ENCODE measurements around the gene NDUFS1. TPM values are rescaled to one million over a fixed set of nuclear protein-coding genes. Genes with fewer than 3 reads are reported as not detected.
"Not testable (repeated sequence)": the region's sequence is repeated elsewhere in the genome, so short reads cannot be mapped to it uniquely, and the experiment has no call there.

The NDUFS1 gene
- total RNA-seq, 4 donors from 2014 or later: 37.0 to 118 (median 76.5) TPM

- DNase-seq: no peak
- no peak overlapping the region for H3K27ac ChIP-seq
- no peak for TF ChIP-seq POLR2A (IDR thresholded peaks at IDR 0.05)
- TF ChIP-seq CTCF (IDR thresholded peaks at IDR 0.05): no peak
- no peak for TF ChIP-seq EP300 (IDR thresholded peaks at IDR 0.05; ENCODE audit: low read depth)
- TF ChIP-seq POLR2AphosphoS5 (IDR thresholded peaks at IDR 0.05): no peak
- H3K36me3 ChIP-seq: no peaks in the 10 kb centered on the region
- H3K9me3 ChIP-seq: no peaks in the 10 kb centered on the region
- H3K27me3 ChIP-seq: no peaks in the 10 kb centered on the region
- in situ Hi-C loops (cut with MboI; ENCODE audit: low pct_ligation_motif_present in 1 of 4, low pct_unique_long_range_greater_than_20kb in 1 of 4, low sequenced_read_pairs in 3 of 4): no loop called here
- H3K4me1 ChIP-seq: peaks cover 0 to 29% (median 11%) of the 10 kb centered on the region in 4 donors
- H3K4me3 ChIP-seq: no peak overlapping the region
- intact Hi-C loops (cut with DNase I; ENCODE audit: low total_unique reads): no loop called here
- WGBS, 2 donors (ENCODE audit: low coverage in 1 of 2): 74 to 80% methylated on average over 8 to 9 of the region's 9 CpGs
These were observed 79.4 kb downstream of the NDUFS1 start for GRCh38 chr2:206079699-206080465.

DNA sequence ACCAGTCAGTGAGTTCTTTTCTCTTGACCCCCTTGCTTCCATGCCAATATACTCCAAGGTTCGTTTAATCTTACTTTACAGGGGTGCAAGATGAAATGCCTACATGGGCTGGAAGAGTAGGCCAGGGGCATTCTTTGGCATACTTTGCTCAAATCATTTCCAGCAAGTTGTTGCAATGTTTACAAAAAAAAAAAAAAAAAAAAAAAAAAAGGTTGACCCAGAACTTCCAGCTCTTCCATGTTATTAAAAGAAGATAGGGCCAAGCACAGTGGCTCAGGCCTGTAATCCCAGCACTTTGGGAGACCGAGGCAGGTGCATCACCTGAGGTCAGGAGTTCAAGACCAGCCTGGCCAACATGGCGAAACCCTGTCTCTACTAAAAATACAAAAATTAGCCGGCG is 81.4 kb downstream of the NDUFS1 start:
- 71 to 88% methylated on average over 1 to 5 of the region's 5 CpGs for WGBS, 2 donors (ENCODE audit: low coverage in 1 of 2)
- DNase-seq; H3K27ac ChIP-seq; H3K36me3 ChIP-seq; intact Hi-C loops (cut with DNase I; ENCODE audit: low total_unique reads); H3K27me3 ChIP-seq; H3K4me3 ChIP-seq; in situ Hi-C loops (cut with MboI; ENCODE audit: low pct_ligation_motif_present in 1 of 4, low pct_unique_long_range_greater_than_20kb in 1 of 4, low sequenced_read_pairs in 3 of 4); H3K9me3 ChIP-seq: not testable (repeated sequence)
- peaks cover 0 to 16% (median 4%) of the 10 kb centered on the region in 4 donors for H3K4me1 ChIP-seq

- 100% methylated on average over 1 of the region's 1 CpG for WGBS, 2 donors (ENCODE audit: low coverage in 1 of 2)
These were observed 84.1 kb downstream of the NDUFS1 start for GRCh38 chr2:206075113-206075512.

GRCh38 chr2:206071807-206072206 is 87.4 kb downstream of the NDUFS1 start:
- intact Hi-C loops (cut with DNase I; ENCODE audit: low total_unique reads) (no loop called here), in situ Hi-C loops (cut with MboI; ENCODE audit: low pct_ligation_motif_present in 1 of 4, low pct_unique_long_range_greater_than_20kb in 1 of 4, low sequenced_read_pairs in 3 of 4) (no loop called here)
- Histone ChIP-seq H3K4me1 (peaks cover 0 to 9% (median 3%) of the 10 kb centered on the region in 4 donors), H3K36me3 (no peaks in the 10 kb centered on the region), H3K4me3 (no peak overlapping the region), H3K27ac (no peak overlapping the region), H3K27me3 (no peaks in the 10 kb centered on the region), H3K9me3 (no peaks in the 10 kb centered on the region)
- WGBS, 2 donors (ENCODE audit: low coverage in 1 of 2): 63 to 74% methylated on average over 1 of the region's 1 CpG
- no peak for TF ChIP-seq POLR2A (IDR thresholded peaks at IDR 0.05)
- TF ChIP-seq EP300 (IDR thresholded peaks at IDR 0.05; ENCODE audit: low read depth): no peak
- no peak for TF ChIP-seq CTCF (IDR thresholded peaks at IDR 0.05)
- no peak for TF ChIP-seq POLR2AphosphoS5 (IDR thresholded peaks at IDR 0.05)
- no peak for DNase-seq

More at GRCh38 chr2:206075113-206075512, 84.1 kb downstream of the NDUFS1 start:
- Histone ChIP-seq H3K9me3 (no peaks in the 10 kb centered on the region), H3K27me3 (no peaks in the 10 kb centered on the region), H3K36me3 (no peaks in the 10 kb centered on the region), H3K4me3 (no peak overlapping the region), H3K4me1 (peaks cover 0 to 15% (median 5%) of the 10 kb centered on the region in 4 donors), H3K27ac (no peak overlapping the region)
- no peak for TF ChIP-seq POLR2AphosphoS5 (IDR thresholded peaks at IDR 0.05)
- no peak for TF ChIP-seq CTCF (IDR thresholded peaks at IDR 0.05)
- no peak for TF ChIP-seq EP300 (IDR thresholded peaks at IDR 0.05; ENCODE audit: low read depth)
- TF ChIP-seq POLR2A (IDR thresholded peaks at IDR 0.05): no peak
- intact Hi-C loops (cut with DNase I; ENCODE audit: low total_unique reads) (no loop called here), in situ Hi-C loops (cut with MboI; ENCODE audit: low pct_ligation_motif_present in 1 of 4, low pct_unique_long_range_greater_than_20kb in 1 of 4, low sequenced_read_pairs in 3 of 4) (no loop called here)
- no peak for DNase-seq

Data from transverse colon (tissue), 4 donors.